Measurements from ENCODE around the gene KCNA5.

Gene KCNA5

GRCh38 chr12:5047094-5047493 is 3.4 kb downstream of the KCNA5 start:
- Histone ChIP-seq H3K36me3 (no peaks in the 10 kb centered on the region), H3K4me3 (ENCODE audit: low read depth, low read length) (no peak overlapping the region), H3K4me1 (no peaks in the 10 kb centered on the region), H3K9me3 (no peaks in the 10 kb centered on the region), H3K27me3 (peaks cover 36% of the 10 kb centered on the region)
- DNase-seq, result no peak
- TF ChIP-seq, protein P1, sequence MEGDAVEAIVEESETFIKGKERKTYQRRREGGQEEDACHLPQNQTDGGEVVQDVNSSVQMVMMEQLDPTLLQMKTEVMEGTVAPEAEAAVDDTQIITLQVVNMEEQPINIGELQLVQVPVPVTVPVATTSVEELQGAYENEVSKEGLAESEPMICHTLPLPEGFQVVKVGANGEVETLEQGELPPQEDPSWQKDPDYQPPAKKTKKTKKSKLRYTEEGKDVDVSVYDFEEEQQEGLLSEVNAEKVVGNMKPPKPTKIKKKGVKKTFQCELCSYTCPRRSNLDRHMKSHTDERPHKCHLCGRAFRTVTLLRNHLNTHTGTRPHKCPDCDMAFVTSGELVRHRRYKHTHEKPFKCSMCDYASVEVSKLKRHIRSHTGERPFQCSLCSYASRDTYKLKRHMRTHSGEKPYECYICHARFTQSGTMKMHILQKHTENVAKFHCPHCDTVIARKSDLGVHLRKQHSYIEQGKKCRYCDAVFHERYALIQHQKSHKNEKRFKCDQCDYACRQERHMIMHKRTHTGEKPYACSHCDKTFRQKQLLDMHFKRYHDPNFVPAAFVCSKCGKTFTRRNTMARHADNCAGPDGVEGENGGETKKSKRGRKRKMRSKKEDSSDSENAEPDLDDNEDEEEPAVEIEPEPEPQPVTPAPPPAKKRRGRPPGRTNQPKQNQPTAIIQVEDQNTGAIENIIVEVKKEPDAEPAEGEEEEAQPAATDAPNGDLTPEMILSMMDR (IDR thresholded peaks at IDR 0.05; ENCODE audit: low read depth, low read length), result no peak

GRCh38 chr12:5047729-5048128 is 4.0 kb downstream of the KCNA5 start:
- TF ChIP-seq, protein P1 (IDR thresholded peaks at IDR 0.05; ENCODE audit: low read depth, low read length), result no peak
- H3K9me3 ChIP-seq, result no peaks in the 10 kb centered on the region
- no peak overlapping the region for H3K4me3 ChIP-seq (ENCODE audit: low read depth, low read length)
- H3K4me1 ChIP-seq, result no peaks in the 10 kb centered on the region
- no peak for DNase-seq
- no peaks in the 10 kb centered on the region for H3K36me3 ChIP-seq
- peaks cover 34% of the 10 kb centered on the region for H3K27me3 ChIP-seq

GRCh38 chr12:5050542-5050941 is 6.9 kb downstream of the KCNA5 start:
- H3K27me3 ChIP-seq, result peaks cover 19% of the 10 kb centered on the region
- no peaks in the 10 kb centered on the region for H3K9me3 ChIP-seq
- no peaks in the 10 kb centered on the region for H3K4me1 ChIP-seq
- no peaks in the 10 kb centered on the region for H3K36me3 ChIP-seq
- H3K4me3 ChIP-seq (ENCODE audit: low read depth, low read length), result no peak overlapping the region
- TF ChIP-seq, protein P1 (IDR thresholded peaks at IDR 0.05; ENCODE audit: low read depth, low read length), result no peak
- DNase-seq, result no peak

GRCh38 chr12:5051334-5051733 is 7.7 kb downstream of the KCNA5 start:
- no peaks in the 10 kb centered on the region for H3K4me1 ChIP-seq
- no peaks in the 10 kb centered on the region for H3K36me3 ChIP-seq
- DNase-seq, result no peak
- H3K27me3 ChIP-seq, result peaks cover 19% of the 10 kb centered on the region
- TF ChIP-seq, protein P1 (IDR thresholded peaks at IDR 0.05; ENCODE audit: low read depth, low read length), result no peak
- no peaks in the 10 kb centered on the region for H3K9me3 ChIP-seq
- no peak overlapping the region for H3K4me3 ChIP-seq (ENCODE audit: low read depth, low read length)

GRCh38 chr12:5051913-5052312 is 8.2 kb downstream of the KCNA5 start:
- Histone ChIP-seq H3K4me1 (no peaks in the 10 kb centered on the region), H3K9me3 (no peaks in the 10 kb centered on the region), H3K36me3 (no peaks in the 10 kb centered on the region), H3K4me3 (ENCODE audit: low read depth, low read length) (no peak overlapping the region), H3K27me3 (peaks cover 17% of the 10 kb centered on the region)
- no peak for DNase-seq
- TF ChIP-seq, protein P1 (IDR thresholded peaks at IDR 0.05; ENCODE audit: low read depth, low read length), result no peak

GRCh38 chr12:5052348-5052747 is 8.7 kb downstream of the KCNA5 start:
- no peak overlapping the region for H3K4me3 ChIP-seq (ENCODE audit: low read depth, low read length)
- H3K36me3 ChIP-seq, result no peaks in the 10 kb centered on the region
- TF ChIP-seq, protein P1 (IDR thresholded peaks at IDR 0.05; ENCODE audit: low read depth, low read length), result no peak
- peaks cover 12% of the 10 kb centered on the region for H3K27me3 ChIP-seq
- H3K4me1 ChIP-seq, result no peaks in the 10 kb centered on the region
- no peak for DNase-seq
- no peaks in the 10 kb centered on the region for H3K9me3 ChIP-seq
